SKM-1 (cell line): Measurements from ENCODE around the gene OSBPL7.

ENCODE experiments used
- DNase-seq: peaks from one replicate; lab custom pipeline; 2025; ENCODE audit not compliant: unreplicated experiment; lab: John Stamatoyannopoulos, UW

The OSBPL7 gene

GRCh38 chr17:47821424-47822391 is at the start of gene OSBPL7:
Gene OSBPL7, minus strand, starts transcription at chr17:47821794. Its CDS starts 1,516 bp downstream, at chr17:47820278.
- peak; percentile 91 for DNase-seq

GRCh38 chr17:47871048-47871447 is 49.5 kb upstream of the OSBPL7 start:
- DNase-seq, result no peak

GRCh38 chr17:47870056-47870455 is 48.5 kb upstream of the OSBPL7 start:
- no peak for DNase-seq

- DNase-seq, result no peak
These were observed 47.5 kb upstream of the OSBPL7 start for GRCh38 chr17:47869114-47869513.

- no peak for DNase-seq
These were observed 46.4 kb upstream of the OSBPL7 start for GRCh38 chr17:47867813-47868533.

- DNase-seq, result no peak
These were observed 45.3 kb upstream of the OSBPL7 start for GRCh38 chr17:47866941-47867340.

GRCh38 chr17:47864791-47865216 is 43.2 kb upstream of the OSBPL7 start:
- DNase-seq, result no peak

GRCh38 chr17:47862621-47863440 is 41.2 kb upstream of the OSBPL7 start:
- no peak for DNase-seq

- no peak for DNase-seq
These were observed 38.8 kb upstream of the OSBPL7 start for GRCh38 chr17:47860386-47860785.

- DNase-seq, result no peak
These were observed 36.2 kb upstream of the OSBPL7 start for GRCh38 chr17:47857551-47858455.

GRCh38 chr17:47856830-47857229 is 35.2 kb upstream of the OSBPL7 start:
- DNase-seq, result no peak

- DNase-seq, result no peak
These were observed 34.1 kb upstream of the OSBPL7 start for GRCh38 chr17:47855737-47856136.

GRCh38 chr17:47853616-47854015 is 32.0 kb upstream of the OSBPL7 start:
- no peak for DNase-seq

- no peak for DNase-seq
These were observed 30.7 kb upstream of the OSBPL7 start for GRCh38 chr17:47852113-47852949.

GRCh38 chr17:47851764-47852112 is 30.1 kb upstream of the OSBPL7 start:
- DNase-seq, result no peak

- no peak for DNase-seq
These were observed 29.3 kb upstream of the OSBPL7 start, which contains the start of gene SP6 for GRCh38 chr17:47850692-47851573. Gene SP6, minus strand, starts transcription at chr17:47851163. Its CDS starts 2,734 bp downstream, at chr17:47848429.

GRCh38 chr17:47850373-47850691 is 28.7 kb upstream of the OSBPL7 start:
- no peak for DNase-seq

- DNase-seq, result no peak
These were observed 26.6 kb upstream of the OSBPL7 start for GRCh38 chr17:47848198-47848513.
